GM19397 (cell line): ENCODE data around the gene GABARAP.

Experiments
- ATAC-seq: cut with Tn5 transposase; IDR thresholded peaks from one replicate; pipeline ENCODE4 v1.9.1; 2021; ENCODE audit warnings: mild to moderate bottlenecking, moderate library complexity; ENCODE audit not compliant: unreplicated experiment

The GABARAP gene

GRCh38 chr17:7223375-7223774 is 18.9 kb downstream of the GABARAP start:
- no peak for ATAC-seq

GRCh38 chr17:7222972-7223292 is 19.3 kb downstream of the GABARAP start:
- no peak for ATAC-seq

GRCh38 chr17:7222093-7222971 is 19.9 kb downstream of the GABARAP start:
- no peak for ATAC-seq

GRCh38 chr17:7221278-7222092 is 20.8 kb downstream of the GABARAP start:
- ATAC-seq: no peak

GRCh38 chr17:7220593-7221277 is 21.5 kb downstream of the GABARAP start:
- ATAC-seq: no peak

- ATAC-seq: peak; percentile 56
These were observed 22.2 kb downstream of the GABARAP start, which contains the start of the genes ACADVL and DLG4 for GRCh38 chr17:7219812-7220592. Gene ACADVL, plus strand, starts transcription at chr17:7219938. Its CDS starts 47 bp downstream, at chr17:7219985. Gene DLG4, minus strand, starts transcription at chr17:7219836.

- no peak for ATAC-seq
These were observed 22.9 kb downstream of the GABARAP start for GRCh38 chr17:7219229-7219811.

GRCh38 chr17:7218758-7219157 is 23.5 kb downstream of the GABARAP start:
- no peak for ATAC-seq

GRCh38 chr17:7218166-7218565 is 24.1 kb downstream of the GABARAP start:
- ATAC-seq: no peak

GRCh38 chr17:7217113-7217987 is 24.9 kb downstream of the GABARAP start:
- ATAC-seq: no peak

GRCh38 chr17:7216242-7217112 is 25.8 kb downstream of the GABARAP start:
- ATAC-seq: no peak

- ATAC-seq: no peak
These were observed 26.5 kb downstream of the GABARAP start for GRCh38 chr17:7215652-7216180.

- no peak for ATAC-seq
These were observed 27.1 kb downstream of the GABARAP start for GRCh38 chr17:7215136-7215638.

- ATAC-seq: peak; percentile 84
These were observed 27.7 kb downstream of the GABARAP start for GRCh38 chr17:7214300-7215135.

GRCh38 chr17:7213895-7214299 is 28.4 kb downstream of the GABARAP start:
- no peak for ATAC-seq

GRCh38 chr17:7211491-7212273 is 30.6 kb downstream of the GABARAP start:
- ATAC-seq: no peak
